Type B pancreatic cell (in vitro differentiated cells): Measurements from ENCODE around the gene CDCP1. TPM values are rescaled to one million over a fixed set of nuclear protein-coding genes. Genes with fewer than 3 reads are reported as not detected.
A peak's percentile ranks its signal among the peaks of the same experiment; 100 is the strongest.

Source experiments
- DNase-seq: peaks from one replicate; pipeline ENCODE4 v3.0.0; 2021; ENCODE audit warnings: mixed read lengths; ENCODE audit not compliant: unreplicated experiment; ENCODE audit errors: extremely low spot score
- H3K27ac Mint-ChIP-seq: 2 replicates; pipeline ENCODE4 v1.8.0; 2021; ENCODE audit warnings: mild to moderate bottlenecking, mixed read lengths
- H3K27me3 Mint-ChIP-seq: 2 replicates; pipeline ENCODE4 v1.8.0; 2021; ENCODE audit warnings: mixed read lengths
- H3K36me3 Mint-ChIP-seq: 2 replicates; pipeline ENCODE4 v1.8.0; 2021; ENCODE audit warnings: mixed read lengths
- H3K4me1 Mint-ChIP-seq: one replicate; pipeline ENCODE4 v1.8.0; 2021; ENCODE audit warnings: mixed read lengths; ENCODE audit not compliant: unreplicated experiment
- H3K4me3 Mint-ChIP-seq: 2 replicates; pipeline ENCODE4 v1.8.0; 2021; ENCODE audit warnings: mild to moderate bottlenecking, mixed read lengths
- H3K9me3 Mint-ChIP-seq: 2 replicates; pipeline ENCODE4 v1.8.0; 2021; ENCODE audit warnings: mixed read lengths
- total RNA-seq: library from RNA; stranded (reverse); gene quantifications from 2 replicates; pipeline ENCODE4 v1.2.1, GENCODE V29; 2021; ENCODE audit warnings: low replicate concordance
- TF ChIP-seq, protein P1 (sequence below): fragments of 200-600 bp; sonication (generic); conservative IDR thresholded peaks from 2 replicates; pipeline ENCODE4 v1.5.0; 2021; ENCODE audit warnings: antibody characterized with exemption, mild to moderate bottlenecking

Gene CDCP1
- total RNA-seq, 1 donor from 2014 or later: 26.3 TPM

DNA sequence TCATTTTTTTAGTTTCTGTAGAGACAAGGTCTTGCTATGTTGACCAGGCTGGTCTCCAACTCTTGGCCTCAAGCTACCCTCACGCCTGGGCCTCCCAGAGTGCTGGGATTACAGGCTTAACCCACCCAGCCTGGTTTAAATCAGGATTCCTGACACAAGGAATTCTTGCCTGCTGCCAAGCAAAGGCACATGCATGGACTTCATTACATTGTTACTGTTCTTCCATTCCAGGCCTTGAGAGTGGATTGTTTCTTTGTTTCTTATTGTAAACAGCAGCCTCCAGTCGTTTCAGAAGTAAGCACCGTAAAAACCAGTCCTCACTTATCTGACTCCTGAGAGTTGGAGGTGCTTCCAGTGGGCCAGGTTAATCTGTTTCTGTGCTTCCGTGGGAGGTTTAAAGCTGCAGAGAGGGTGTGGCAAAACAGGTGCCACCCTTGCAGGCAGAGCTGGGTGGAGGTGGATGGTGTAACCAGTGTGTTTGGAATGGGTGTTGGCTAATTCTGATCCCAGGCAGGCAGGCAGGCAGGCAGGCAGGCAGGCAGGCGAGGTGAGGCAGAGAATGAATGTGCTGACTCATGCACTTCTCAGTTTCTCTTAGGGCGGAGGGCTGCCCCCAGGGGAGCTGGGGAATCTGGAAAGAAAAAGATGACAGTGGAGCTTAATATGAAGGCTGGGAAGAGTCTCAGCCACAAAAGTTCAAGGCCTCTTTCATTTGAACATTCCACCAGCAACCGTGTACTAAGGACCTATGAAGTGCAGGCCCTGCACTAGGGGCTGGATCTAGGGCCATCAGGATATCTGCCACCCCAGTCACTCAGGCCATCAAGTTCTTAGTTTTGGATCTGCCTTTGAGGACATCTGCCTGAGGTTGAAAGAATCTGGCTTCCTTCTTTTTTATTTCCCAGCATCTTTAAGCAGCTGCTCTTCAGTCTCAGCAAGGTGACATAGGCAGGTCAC is 37.0 kb upstream of the CDCP1 start:
- Mint-ChIP-seq H3K4me1 (peaks cover 35% of the 10 kb centered on the region), H3K36me3 (no peaks in the 10 kb centered on the region), H3K27ac (peak overlapping the region; percentile 99), H3K9me3 (no peaks in the 10 kb centered on the region), H3K27me3 (no peaks in the 10 kb centered on the region), H3K4me3 (peak overlapping the region; percentile 78)
- TF ChIP-seq, protein P1, sequence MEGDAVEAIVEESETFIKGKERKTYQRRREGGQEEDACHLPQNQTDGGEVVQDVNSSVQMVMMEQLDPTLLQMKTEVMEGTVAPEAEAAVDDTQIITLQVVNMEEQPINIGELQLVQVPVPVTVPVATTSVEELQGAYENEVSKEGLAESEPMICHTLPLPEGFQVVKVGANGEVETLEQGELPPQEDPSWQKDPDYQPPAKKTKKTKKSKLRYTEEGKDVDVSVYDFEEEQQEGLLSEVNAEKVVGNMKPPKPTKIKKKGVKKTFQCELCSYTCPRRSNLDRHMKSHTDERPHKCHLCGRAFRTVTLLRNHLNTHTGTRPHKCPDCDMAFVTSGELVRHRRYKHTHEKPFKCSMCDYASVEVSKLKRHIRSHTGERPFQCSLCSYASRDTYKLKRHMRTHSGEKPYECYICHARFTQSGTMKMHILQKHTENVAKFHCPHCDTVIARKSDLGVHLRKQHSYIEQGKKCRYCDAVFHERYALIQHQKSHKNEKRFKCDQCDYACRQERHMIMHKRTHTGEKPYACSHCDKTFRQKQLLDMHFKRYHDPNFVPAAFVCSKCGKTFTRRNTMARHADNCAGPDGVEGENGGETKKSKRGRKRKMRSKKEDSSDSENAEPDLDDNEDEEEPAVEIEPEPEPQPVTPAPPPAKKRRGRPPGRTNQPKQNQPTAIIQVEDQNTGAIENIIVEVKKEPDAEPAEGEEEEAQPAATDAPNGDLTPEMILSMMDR: no peak
- no peak for DNase-seq

GRCh38 chr3:45181496-45181895 is 35.3 kb upstream of the CDCP1 start:
- peak overlapping the region; percentile 99 for H3K27ac Mint-ChIP-seq
- TF ChIP-seq, protein P1: no peak
- peaks cover 39% of the 10 kb centered on the region for H3K4me1 Mint-ChIP-seq

GRCh38 chr3:45180899-45181298 is 34.7 kb upstream of the CDCP1 start:
- H3K4me1 Mint-ChIP-seq: peaks cover 37% of the 10 kb centered on the region
- H3K27me3 Mint-ChIP-seq: no peaks in the 10 kb centered on the region
- no peaks in the 10 kb centered on the region for H3K9me3 Mint-ChIP-seq
- no peaks in the 10 kb centered on the region for H3K36me3 Mint-ChIP-seq
- no peak for DNase-seq
- H3K27ac Mint-ChIP-seq: peak overlapping the region; percentile 99
- peak overlapping the region; percentile 68 for H3K4me3 Mint-ChIP-seq
- TF ChIP-seq, protein P1: no peak

More at GRCh38 chr3:45181496-45181895, 35.3 kb upstream of the CDCP1 start:
- no peak for DNase-seq
- H3K4me3 Mint-ChIP-seq: peak overlapping the region; percentile 68
- no peaks in the 10 kb centered on the region for H3K9me3 Mint-ChIP-seq
- no peaks in the 10 kb centered on the region for H3K27me3 Mint-ChIP-seq
- H3K36me3 Mint-ChIP-seq: no peaks in the 10 kb centered on the region

- Mint-ChIP-seq H3K27me3 (no peaks in the 10 kb centered on the region), H3K4me3 (no peak overlapping the region), H3K9me3 (no peaks in the 10 kb centered on the region), H3K4me1 (peaks cover 31% of the 10 kb centered on the region), H3K36me3 (no peaks in the 10 kb centered on the region), H3K27ac (peak overlapping the region; percentile 99)
- TF ChIP-seq, protein P1: no peak
- DNase-seq: no peak
Measured at GRCh38 chr3:45180051-45180450, 33.9 kb upstream of the CDCP1 start.

GRCh38 chr3:45179163-45179562 is 33.0 kb upstream of the CDCP1 start:
- DNase-seq: no peak
- Mint-ChIP-seq H3K27ac (peak overlapping the region; percentile 99), H3K9me3 (no peaks in the 10 kb centered on the region), H3K4me1 (peaks cover 24% of the 10 kb centered on the region), H3K36me3 (no peaks in the 10 kb centered on the region), H3K27me3 (no peaks in the 10 kb centered on the region), H3K4me3 (no peak overlapping the region)
- TF ChIP-seq, protein P1: no peak
